Keratinocyte (primary cell): Measurements from ENCODE around the gene TSC22D2. TPM values are rescaled to one million over a fixed set of nuclear protein-coding genes. Genes with fewer than 3 reads are reported as not detected.

ENCODE experiments used
- DNase-seq: peaks from one replicate; pipeline ENCODE4 v3.0.0-alpha.2; 2011; ENCODE audit warnings: low read depth, missing footprints, low spot score
- FAIRE-seq: peaks from 2 replicates; lab custom pipeline; 2011; peaks lifted over from hg19 to GRCh38; lab: Jason Lieb, UNC
- H2AFZ ChIP-seq: 2 replicates; pipeline ENCODE4 v1.6.0; 2012; ENCODE audit warnings: low read length, control low read depth, inconsistent platforms; ENCODE audit not compliant: control insufficient read depth
- H3K27ac ChIP-seq: 2 replicates; pipeline ENCODE4 v1.5.1; 2011; ENCODE audit warnings: low read length; ENCODE audit not compliant: control insufficient read depth, insufficient read depth
- H3K27me3 ChIP-seq: 3 replicates; pipeline ENCODE4 v1.6.0; 2011; ENCODE audit warnings: low read length; ENCODE audit not compliant: control insufficient read depth, insufficient read depth; ENCODE audit errors: extremely low read depth
- H3K36me3 ChIP-seq, 2 experiments: 2 replicates in 1 of 2; 3 replicates in 1 of 2; pipeline ENCODE4 v1.5.1; 2011; ENCODE audit warnings: low read length in 2 of 2, mild to moderate bottlenecking in 1 of 2; ENCODE audit not compliant: control insufficient read depth in 2 of 2, insufficient read depth in 2 of 2; ENCODE audit errors: extremely low read depth in 1 of 2
- H3K4me1 ChIP-seq: 3 replicates; pipeline ENCODE4 v1.5.1; 2011; ENCODE audit warnings: low read length; ENCODE audit not compliant: control insufficient read depth, insufficient read depth; ENCODE audit errors: extremely low read depth
- H3K4me2 ChIP-seq: 3 replicates; pipeline ENCODE4 v1.6.0; 2011; ENCODE audit warnings: low read depth, low read length; ENCODE audit not compliant: control insufficient read depth, insufficient read depth; ENCODE audit errors: extremely low read depth
- H3K4me3 ChIP-seq, 3 experiments: fragments of 200-600 bp in 1 of 3; sonication (generic) in 1 of 3; 2 replicates in 2 of 3; 3 replicates in 1 of 3; pipeline ENCODE4 v1.5.1; 2011 to 2016; ENCODE audit warnings: low read length in 3 of 3, mild to moderate bottlenecking in 3 of 3, control low read depth in 2 of 3, inconsistent platforms in 1 of 3, low read depth in 1 of 3, mixed read lengths in 1 of 3, mixed run types in 1 of 3, moderate library complexity in 1 of 3; ENCODE audit not compliant: control insufficient read depth in 2 of 3, insufficient read depth in 2 of 3; ENCODE audit errors: extremely low read depth in 1 of 3
- H3K79me2 ChIP-seq: 2 replicates; pipeline ENCODE4 v1.6.0; 2012; ENCODE audit warnings: low read length; ENCODE audit not compliant: control insufficient read depth, insufficient read depth
- H3K9ac ChIP-seq: 3 replicates; pipeline ENCODE4 v1.6.0; 2011; ENCODE audit warnings: low read length; ENCODE audit not compliant: control insufficient read depth, insufficient read depth; ENCODE audit errors: extremely low read depth
- H3K9me1 ChIP-seq: 3 replicates; pipeline ENCODE4 v1.6.0; 2011; ENCODE audit warnings: low read length; ENCODE audit not compliant: control insufficient read depth, insufficient read depth; ENCODE audit errors: extremely low read depth
- H3K9me3 ChIP-seq: 2 replicates; pipeline ENCODE4 v1.5.1; 2012; ENCODE audit warnings: low read depth, low read length; ENCODE audit not compliant: control insufficient read depth
- H4K20me1 ChIP-seq: 3 replicates; pipeline ENCODE4 v1.6.0; 2011; ENCODE audit warnings: low read length; ENCODE audit not compliant: control insufficient read depth, insufficient read depth; ENCODE audit errors: extremely low read depth
- CTCF ChIP-seq, 3 experiments: IDR thresholded peaks in 1 of 3; conservative IDR thresholded peaks in 1 of 3; optimal IDR thresholded peaks in 1 of 3; 2 replicates in 2 of 3; 3 replicates in 1 of 3; pipeline versions ENCODE3 to v1.5.1; 2011; ENCODE audit warnings: low read length in 3 of 3, mild to moderate bottlenecking in 3 of 3, moderate library complexity in 2 of 3, control low read depth in 1 of 3, inconsistent platforms in 1 of 3; ENCODE audit not compliant: insufficient read depth in 2 of 3; ENCODE audit errors: extremely low read depth in 1 of 3
- EZH2 ChIP-seq: IDR thresholded peaks from one replicate; pipeline ENCODE4 v1.6.1; 2012; ENCODE audit warnings: inconsistent platforms, mild to moderate bottlenecking, low read length, moderate library complexity
- dilution Hi-C: fragments of 300-500 bp; cut with MboI; formaldehyde crosslinking; loops from one replicate; pipeline ENCODE4 v1.7.0; 2020; ENCODE audit warnings: low sequenced_read_pairs; ENCODE audit not compliant: extremely low pct_ligation_motif_present
- polyA plus RNA-seq, 5 experiments: library from polyadenylated mRNA; depleted of rRNA in 3 of 5; stranded (reverse) in 3 of 5; stranded (forward) in 1 of 5; unstranded in 1 of 5; fragments of >200 nt; gene quantifications; 1 replicate in 1 of 5; 2 replicates in 3 of 5; 3 replicates in 1 of 5; pipeline versions ENCODE4 v1.2.1 to v1.2.3, GENCODE V29; 2011 to 2012; ENCODE audit warnings: missing spikeins in 2 of 5, low read depth in 1 of 5, low replicate concordance in 1 of 5

TSC22D2 gene
- polyA plus RNA-seq, 1 donor (not counting 4 experiments of a cell fraction or from before 2014, with no cell fraction given): 22.3 TPM

- H3K9me1 ChIP-seq: no peaks in the 10 kb centered on the region
- FAIRE-seq: no peak
- no peak overlapping the region for H2AFZ ChIP-seq
- no peak overlapping the region for H3K4me3 ChIP-seq
- peaks cover 24% of the 10 kb centered on the region for H3K4me1 ChIP-seq
- H3K79me2 ChIP-seq: peaks cover 10% of the 10 kb centered on the region
- H3K27me3 ChIP-seq: no peaks in the 10 kb centered on the region
- H3K36me3 ChIP-seq: peaks cover 0 to under 1% of the 10 kb centered on the region in 2 experiments
- no peaks in the 10 kb centered on the region for H4K20me1 ChIP-seq
- H3K4me2 ChIP-seq: no peak overlapping the region
- TF ChIP-seq CTCF (optimal IDR thresholded peaks at IDR 0.05 in 1 of 3, IDR thresholded peaks at IDR 0.05 in 1 of 3, conservative IDR thresholded peaks at IDR 0.05 in 1 of 3; ENCODE audit: extremely low read depth in 1 of 3, insufficient read depth in 2 of 3, low read length in 3 of 3) (no peak), EZH2 (no peak)
- dilution Hi-C loops: no loop called here
- no peak for DNase-seq
- H3K27ac ChIP-seq: no peak overlapping the region
- H3K9ac ChIP-seq: no peak overlapping the region
- no peaks in the 10 kb centered on the region for H3K9me3 ChIP-seq
Observed at GRCh38 chr3:150373234-150373875, 34.7 kb upstream of the TSC22D2 start.

DNA sequence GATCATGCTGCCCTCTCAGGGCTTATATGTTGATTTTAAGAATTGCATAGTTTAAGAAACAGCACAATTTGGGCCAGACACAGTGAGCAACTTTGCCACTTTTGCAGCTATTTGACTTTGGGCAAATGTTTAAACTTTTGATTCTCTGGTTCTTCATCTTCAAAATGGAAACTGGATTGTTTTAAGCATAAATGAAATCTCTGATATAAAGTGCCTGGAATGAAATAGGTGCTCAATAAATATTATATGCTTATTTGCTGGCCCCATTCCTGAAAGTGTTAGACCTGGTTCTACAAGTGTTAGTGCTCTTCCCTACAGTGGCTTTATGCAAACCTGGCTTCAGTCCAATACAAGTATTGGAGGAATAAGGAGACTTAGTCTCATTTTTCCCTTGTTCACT is 33.1 kb upstream of the TSC22D2 start:
- FAIRE-seq (no peak), DNase-seq (no peak)
- Histone ChIP-seq H3K4me2 (no peak overlapping the region), H3K27me3 (no peaks in the 10 kb centered on the region), H3K4me1 (peaks cover 13% of the 10 kb centered on the region), H3K36me3 (peaks cover 0 to 6% of the 10 kb centered on the region in 2 experiments), H3K4me3 (no peak overlapping the region), H2AFZ (no peak overlapping the region), H4K20me1 (no peaks in the 10 kb centered on the region), H3K79me2 (peaks cover 10% of the 10 kb centered on the region), H3K9me1 (no peaks in the 10 kb centered on the region), H3K9me3 (no peaks in the 10 kb centered on the region), H3K27ac (no peak overlapping the region), H3K9ac (no peak overlapping the region)
- dilution Hi-C loops: no loop called here
- TF ChIP-seq CTCF (optimal IDR thresholded peaks at IDR 0.05 in 1 of 3, IDR thresholded peaks at IDR 0.05 in 1 of 3, conservative IDR thresholded peaks at IDR 0.05 in 1 of 3; ENCODE audit: extremely low read depth in 1 of 3, insufficient read depth in 2 of 3, low read length in 3 of 3): no peak
- no peak for TF ChIP-seq EZH2
